SJSA1 (cell line): Measurements from ENCODE around the gene BTBD1. TPM values are rescaled to one million over a fixed set of nuclear protein-coding genes. Genes with fewer than 3 reads are reported as not detected.
A peak's percentile ranks its signal among the peaks of the same experiment; 100 is the strongest.
"Not testable (repeated sequence)": the region's sequence is repeated elsewhere in the genome, so short reads cannot be mapped to it uniquely, and the experiment has no call there.

Experiments used
- DNase-seq, 2 experiments: peaks; one replicate each; pipeline ENCODE4 v3.0.0-alpha.2; 2015 to 2020; ENCODE audit warnings: low spot score in 2 of 2, low read depth in 1 of 2
- H3K27ac ChIP-seq: fragments of 250-450 bp; sonication (Bioruptor Pico); 2 replicates; pipeline ENCODE4 v1.5.1; 2020; ENCODE audit warnings: mild to moderate bottlenecking, moderate library complexity
- H3K27me3 ChIP-seq: fragments of 250-450 bp; sonication (Bioruptor Pico); replicated peaks from 2 replicates; pipeline ENCODE4 v1.5.1; 2020; ENCODE audit warnings: mild to moderate bottlenecking, moderate library complexity
- H3K36me3 ChIP-seq: fragments of 250-450 bp; sonication (Bioruptor Pico); 2 replicates; pipeline ENCODE4 v1.5.1; 2020; ENCODE audit warnings: mild to moderate bottlenecking
- H3K4me1 ChIP-seq: fragments of 250-450 bp; sonication (Bioruptor Pico); replicated peaks from 2 replicates; pipeline ENCODE4 v1.6.1; 2021; ENCODE audit warnings: mild to moderate bottlenecking
- H3K4me3 ChIP-seq: fragments of 250-450 bp; sonication (Bioruptor Pico); 2 replicates; pipeline ENCODE4 v1.5.1; 2020; ENCODE audit warnings: mild to moderate bottlenecking
- H3K9me3 ChIP-seq: fragments of 250-450 bp; sonication (Bioruptor Pico); replicated peaks from 2 replicates; pipeline ENCODE4 v1.5.1; 2020; ENCODE audit warnings: mild to moderate bottlenecking
- total RNA-seq: library from RNA; depleted of rRNA; stranded (reverse); fragments of >200 nt; shearing (Covaris generic); gene quantifications from 2 replicates; pipeline ENCODE4 v1.2.3, GENCODE V29; 2014

The BTBD1 gene
- total RNA-seq, 1 experiment from 2014 or later, result 122 TPM

DNA sequence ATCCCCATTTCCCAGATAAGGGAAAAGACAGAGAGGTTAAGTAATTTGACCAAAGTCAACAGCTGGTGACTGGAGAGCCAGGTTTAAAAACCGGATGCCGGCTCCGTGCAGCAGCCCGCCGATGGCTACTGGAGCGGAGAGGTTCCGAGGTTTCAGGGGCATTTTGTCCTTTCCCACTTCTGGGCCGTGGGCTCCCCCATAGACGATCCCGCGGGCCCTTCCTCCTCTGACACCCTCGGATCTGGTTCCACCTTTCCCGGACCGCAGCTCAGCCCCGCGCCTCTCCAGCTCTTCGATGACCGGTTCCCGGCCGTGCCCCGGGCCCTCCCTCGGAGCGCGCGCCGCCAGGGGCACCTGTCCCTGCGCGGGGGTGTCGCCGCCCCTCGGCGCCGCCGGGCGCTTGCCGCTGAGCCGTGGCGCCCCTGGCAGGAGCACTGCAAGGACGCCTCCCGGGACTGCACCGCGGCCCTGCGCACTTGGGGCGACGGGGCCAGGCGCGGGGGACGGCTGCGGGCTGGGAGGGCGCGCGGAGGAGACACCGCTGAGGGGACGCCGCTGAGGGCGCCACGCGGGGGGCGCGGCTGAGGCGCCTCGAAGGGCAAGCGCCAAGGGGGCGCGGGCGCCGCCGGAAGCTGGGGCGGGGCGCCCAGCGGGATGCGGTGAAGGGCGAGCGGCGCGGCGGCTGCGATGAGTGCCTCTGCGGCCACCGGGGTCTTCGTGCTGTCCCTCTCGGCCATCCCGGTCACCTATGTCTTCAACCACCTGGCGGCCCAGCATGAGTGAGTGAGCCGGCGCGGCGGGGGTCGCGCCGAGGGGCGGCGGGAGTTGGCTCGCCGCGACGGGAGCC, 40.2 kb upstream of the BTBD1 start, which contains the start of gene TM6SF1:
TSS of gene TM6SF1 (plus strand) at position 652 of the 847 bp plus-strand sequence. CDS start at position 688, 36 bp downstream.
- Histone ChIP-seq H3K27ac (no peak within 1 kb of the TSS), H3K27me3 (peaks cover 19% of the 10 kb centered on the region), H3K36me3 (no peaks in the 10 kb centered on the region; the same call in 1 of the 2 replicates), H3K4me3 (peak within 1 kb of the TSS; percentile 47), H3K4me1 (peaks cover 20% of the 10 kb centered on the region), H3K9me3 (no peaks in the 10 kb centered on the region)
- no peak for DNase-seq

DNA sequence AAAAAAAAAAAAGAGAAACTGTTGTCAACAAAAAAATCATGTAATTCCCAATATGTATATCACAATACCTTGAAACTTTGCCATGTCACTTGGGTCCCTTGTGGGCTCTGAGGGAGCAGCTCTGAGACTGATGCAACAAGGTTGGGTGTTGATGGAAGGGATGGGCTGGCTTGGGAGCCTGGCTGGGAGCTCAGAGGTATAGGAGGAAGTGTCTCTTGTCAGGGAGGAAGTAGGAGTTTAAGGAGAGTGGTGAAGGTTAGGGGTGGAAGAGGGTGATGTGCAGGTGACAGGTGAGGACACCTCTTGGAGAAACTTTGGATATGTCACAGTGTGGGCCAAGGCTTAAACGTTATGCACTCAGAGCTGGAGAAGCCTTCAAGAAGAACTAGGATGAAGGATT, 38.4 kb upstream of the BTBD1 start:
- Histone ChIP-seq H3K9me3 (no peaks in the 10 kb centered on the region), H3K4me1 (peaks cover 12% of the 10 kb centered on the region), H3K27me3 (peaks cover 19% of the 10 kb centered on the region), H3K27ac (no peak overlapping the region), H3K4me3 (no peak overlapping the region), H3K36me3 (no peaks in the 10 kb centered on the region; the same call in 1 of the 2 replicates)
- no peak for DNase-seq

DNA sequence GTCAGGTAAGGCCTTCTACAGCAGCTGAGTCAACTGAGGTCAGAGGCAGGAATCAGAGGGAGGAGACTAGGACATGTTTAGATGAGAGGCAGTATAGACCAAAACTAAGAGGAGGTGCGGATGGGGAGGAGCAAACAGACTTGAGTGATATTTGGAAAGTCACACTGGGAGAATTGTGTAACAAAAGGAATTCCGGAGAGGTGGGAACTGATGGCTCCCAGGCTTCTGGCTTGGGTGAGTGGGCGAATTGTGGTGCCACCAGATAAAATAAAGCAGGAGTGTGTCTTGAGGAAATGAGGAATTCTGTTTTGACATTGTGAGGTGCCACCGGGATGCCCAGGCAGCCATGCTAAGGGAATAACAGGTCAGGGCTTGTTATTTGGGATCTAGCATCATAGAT, 37.1 kb upstream of the BTBD1 start:
- peaks cover 12% of the 10 kb centered on the region for H3K4me1 ChIP-seq
- no peaks in the 10 kb centered on the region for H3K9me3 ChIP-seq
- H3K36me3 ChIP-seq, result no peaks in the 10 kb centered on the region; the same call in 1 of the 2 replicates
- no peak for DNase-seq
- peaks cover 24% of the 10 kb centered on the region for H3K27me3 ChIP-seq
- no peak overlapping the region for H3K27ac ChIP-seq
- H3K4me3 ChIP-seq, result no peak overlapping the region

DNA sequence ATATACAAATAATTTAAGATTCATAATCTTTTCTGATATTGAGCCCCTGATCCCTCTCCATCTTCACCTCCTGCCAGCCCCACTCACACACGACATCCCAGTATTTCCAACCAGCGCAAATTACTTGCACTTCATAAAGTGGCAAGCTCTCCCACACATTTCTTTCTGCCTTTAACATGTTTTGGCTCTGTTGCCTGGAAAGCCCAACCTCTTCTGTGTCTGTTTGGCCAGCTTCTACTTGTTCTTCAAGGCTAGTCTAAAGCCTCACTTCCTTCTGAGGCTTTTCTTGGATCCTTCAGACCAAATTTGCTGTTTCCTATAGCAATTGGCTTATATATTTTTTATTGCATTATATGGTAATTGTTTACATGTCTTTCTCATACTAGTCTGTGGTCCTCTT, 35.3 kb upstream of the BTBD1 start:
- peaks cover 6% of the 10 kb centered on the region for H3K9me3 ChIP-seq
- peaks cover 5% of the 10 kb centered on the region for H3K4me1 ChIP-seq
- no peaks in the 10 kb centered on the region; the same call in 1 of the 2 replicates for H3K36me3 ChIP-seq
- H3K27me3 ChIP-seq, result peaks cover 12% of the 10 kb centered on the region
- no peak for DNase-seq
- H3K27ac ChIP-seq, result no peak overlapping the region
- no peak overlapping the region for H3K4me3 ChIP-seq

DNA sequence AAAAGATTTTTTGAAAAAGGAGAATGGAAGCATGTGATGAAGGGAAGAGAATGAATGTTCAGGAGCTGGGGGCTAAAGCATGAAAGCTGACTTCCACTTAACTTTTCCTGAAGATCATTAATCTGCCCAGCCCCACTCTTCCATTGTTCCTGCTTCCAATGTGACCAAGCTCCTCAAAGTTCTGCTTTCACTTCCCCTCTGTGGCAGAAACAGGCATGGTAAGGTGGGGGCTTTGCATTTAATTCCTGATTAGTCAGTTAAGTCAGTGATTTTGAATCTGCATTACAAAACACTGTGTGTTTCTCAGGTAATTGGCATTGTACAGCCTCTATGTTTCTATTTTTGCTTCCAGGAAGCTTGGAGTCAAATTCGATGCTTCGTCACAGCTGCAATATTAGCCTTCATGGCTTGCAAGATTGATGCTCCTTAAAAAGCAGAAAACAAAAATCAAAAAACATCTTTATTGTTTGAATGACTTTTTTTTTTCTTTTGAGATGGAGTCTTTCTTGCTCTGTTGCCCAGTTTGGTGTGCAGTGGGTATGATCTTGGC, 33.1 kb upstream of the BTBD1 start:
- Histone ChIP-seq H3K36me3 (no peaks in the 10 kb centered on the region), H3K4me1 (no peaks in the 10 kb centered on the region), H3K4me3 (no peak overlapping the region), H3K27ac (no peak overlapping the region), H3K27me3 (peaks cover 11% of the 10 kb centered on the region; the same call in 1 of the 2 replicates), H3K9me3 (peaks cover 6% of the 10 kb centered on the region)
- DNase-seq, result no peak

DNA sequence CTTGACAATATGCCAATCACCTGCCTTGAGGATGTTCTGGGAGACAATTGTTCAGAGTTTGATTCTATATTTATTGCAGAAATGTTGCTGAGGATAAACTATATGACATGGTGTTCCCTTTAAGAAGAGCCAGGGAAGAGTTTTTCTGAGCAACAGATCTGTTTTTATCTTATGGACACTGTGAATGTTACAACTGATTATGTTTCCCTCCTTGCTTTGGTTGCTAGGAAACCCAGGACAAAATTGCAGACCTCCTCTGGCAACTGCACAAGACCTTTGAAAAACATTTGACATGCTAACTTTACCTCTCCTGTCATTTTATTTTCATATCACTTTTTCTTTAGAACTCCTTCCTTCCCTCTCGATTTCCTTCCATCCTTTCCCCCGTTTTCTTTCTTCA, 32.2 kb upstream of the BTBD1 start:
- peaks cover 13% of the 10 kb centered on the region; the same call in 1 of the 2 replicates for H3K27me3 ChIP-seq

DNA sequence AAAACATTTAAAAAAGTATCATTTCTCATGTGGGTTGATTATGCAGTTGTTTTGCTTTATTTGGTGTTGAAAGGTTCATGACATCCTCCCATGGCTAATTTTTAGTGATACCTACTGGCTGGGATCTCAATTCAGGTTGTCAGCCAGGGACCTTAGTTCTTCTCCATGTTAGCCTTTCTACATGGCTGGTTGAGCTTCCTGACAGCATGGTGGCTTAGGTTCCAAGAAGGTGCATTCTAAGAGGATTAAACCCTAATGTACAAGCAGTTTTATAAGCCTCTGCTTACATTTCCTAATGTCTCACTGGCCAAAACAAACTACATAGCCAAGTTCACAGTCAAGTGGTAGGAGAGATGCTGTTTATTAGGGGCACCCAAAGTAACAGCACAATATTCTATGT, 31.0 kb upstream of the BTBD1 start:
- H3K27ac ChIP-seq, result no peak overlapping the region
- H3K4me3 ChIP-seq, result no peak overlapping the region
- H3K36me3 ChIP-seq, result no peaks in the 10 kb centered on the region
- H3K27me3 ChIP-seq, result peaks cover 13% of the 10 kb centered on the region; the same call in 1 of the 2 replicates
- no peak for DNase-seq
- peaks cover 6% of the 10 kb centered on the region for H3K9me3 ChIP-seq
- no peaks in the 10 kb centered on the region for H3K4me1 ChIP-seq

More for the DNA sequence above, 32.2 kb upstream of the BTBD1 start:
- Histone ChIP-seq H3K9me3 (peaks cover 6% of the 10 kb centered on the region), H3K27ac (no peak overlapping the region), H3K4me3 (no peak overlapping the region), H3K36me3 (no peaks in the 10 kb centered on the region), H3K4me1 (no peaks in the 10 kb centered on the region)
- DNase-seq, result no peak

DNA sequence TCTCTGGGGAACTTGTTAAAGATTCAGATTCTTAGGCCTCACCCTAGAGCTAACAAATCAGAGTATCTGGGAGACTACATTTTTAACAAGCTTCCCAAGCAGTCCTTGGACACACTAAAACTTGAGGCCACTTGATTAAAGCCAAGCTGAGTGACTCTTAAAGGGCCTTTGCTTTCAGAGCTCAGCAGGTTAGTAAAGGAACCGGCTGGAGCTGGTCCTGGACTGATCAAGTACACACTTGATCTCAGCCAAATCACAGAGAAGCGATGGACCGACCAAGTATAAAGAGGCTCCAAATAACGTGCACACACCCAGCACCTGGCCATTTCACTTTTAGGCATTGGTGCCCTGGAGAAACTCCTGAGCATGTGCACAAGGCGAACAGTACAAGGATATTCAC, 27.5 kb upstream of the BTBD1 start:
- Histone ChIP-seq H3K27me3 (0 out of 2 replicates have a peak, but pooled peaks cover 10% of the 10 kb centered on the region), H3K36me3 (no peaks in the 10 kb centered on the region), H3K4me1 (no peaks in the 10 kb centered on the region), H3K4me3 (no peak overlapping the region), H3K9me3 (peaks cover 6% of the 10 kb centered on the region), H3K27ac (no peak overlapping the region; the same call in 1 of the 2 replicates)
- no peak for DNase-seq

DNA sequence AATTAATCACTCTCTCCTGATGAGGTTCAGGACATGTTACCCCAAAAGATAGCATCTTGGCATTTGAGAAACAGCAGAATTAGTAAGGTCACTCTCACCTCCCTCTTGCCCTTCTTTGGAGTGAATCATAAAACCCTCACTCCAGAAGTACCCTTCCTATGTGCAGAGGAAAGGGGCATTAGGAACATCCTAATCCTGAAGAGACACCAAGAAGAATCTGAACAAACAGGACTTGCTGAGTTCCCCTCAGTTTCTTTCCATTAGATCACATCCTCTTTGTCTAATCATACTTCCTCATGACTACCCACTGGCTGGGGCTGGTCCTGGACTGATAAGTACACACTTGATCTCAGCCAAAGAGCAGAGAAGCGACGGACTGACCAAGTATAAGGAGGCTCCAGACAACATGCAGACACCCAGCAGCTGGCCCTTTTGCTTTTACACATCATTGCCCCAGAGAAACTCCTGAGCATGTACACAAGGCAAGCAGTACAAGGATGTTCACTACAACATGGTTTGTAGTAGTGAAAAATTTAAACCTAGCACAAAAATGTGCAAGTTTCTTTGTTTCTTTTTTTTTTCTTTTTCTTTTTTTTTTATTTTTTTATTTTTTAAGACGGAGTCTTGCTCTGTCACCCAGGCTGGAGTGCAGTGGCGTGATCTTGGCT, 25.4 kb upstream of the BTBD1 start:
- Histone ChIP-seq H3K4me3 (no peak overlapping the region), H3K27me3 (0 out of 2 replicates have a peak, but pooled peaks cover 13% of the 10 kb centered on the region), H3K4me1 (no peaks in the 10 kb centered on the region), H3K36me3 (no peaks in the 10 kb centered on the region), H3K9me3 (no peaks in the 10 kb centered on the region), H3K27ac (no peak overlapping the region)
- no peak for DNase-seq

DNA sequence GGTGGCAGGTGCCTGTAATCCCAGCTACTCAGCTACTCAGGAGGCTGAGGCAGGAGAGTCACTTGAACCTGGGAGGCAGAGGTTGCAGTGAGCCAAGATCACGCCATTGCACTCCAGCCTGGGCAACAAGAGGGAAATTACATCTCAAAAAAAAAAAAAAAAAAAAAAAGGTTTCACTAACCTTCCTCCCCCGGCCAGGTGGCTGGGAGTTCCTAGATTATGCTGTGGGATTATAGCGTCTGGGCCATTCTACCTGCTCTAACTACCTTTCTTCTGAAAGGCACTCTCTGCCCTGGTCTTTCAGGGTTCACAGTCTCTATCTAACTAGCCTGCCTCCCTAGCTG, 24.9 kb upstream of the BTBD1 start:
- not testable (repeated sequence) for H3K27ac ChIP-seq, H3K4me3 ChIP-seq, DNase-seq, H3K9me3 ChIP-seq, H3K4me1 ChIP-seq, H3K36me3 ChIP-seq
- H3K27me3 ChIP-seq, result 0 out of 2 replicates have a peak, but pooled peaks cover 13% of the 10 kb centered on the region

DNA sequence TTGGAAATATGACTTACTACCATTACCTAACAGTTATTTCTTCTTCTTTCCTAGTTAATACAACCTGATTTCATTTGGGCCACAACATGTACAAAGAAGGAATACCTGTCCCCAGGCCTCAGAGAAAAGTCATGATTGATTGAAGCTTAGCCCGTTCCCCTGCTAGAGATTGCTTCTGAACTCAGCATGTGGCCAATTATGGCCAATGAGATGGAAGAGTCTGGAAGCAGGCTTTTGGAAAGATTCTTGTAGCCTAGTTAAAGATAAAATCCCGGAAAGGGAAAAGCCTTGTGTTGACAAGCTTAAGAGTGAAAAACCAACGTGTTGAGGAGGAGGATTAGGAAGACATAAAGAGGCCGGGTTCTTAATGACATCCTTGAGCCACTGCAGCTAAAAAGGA, 23.4 kb upstream of the BTBD1 start:
- Histone ChIP-seq H3K4me3 (no peak overlapping the region), H3K27ac (no peak overlapping the region), H3K9me3 (no peaks in the 10 kb centered on the region), H3K4me1 (no peaks in the 10 kb centered on the region), H3K27me3 (0 out of 2 replicates have a peak, but pooled peaks cover 10% of the 10 kb centered on the region), H3K36me3 (no peaks in the 10 kb centered on the region)
- DNase-seq, result no peak

DNA sequence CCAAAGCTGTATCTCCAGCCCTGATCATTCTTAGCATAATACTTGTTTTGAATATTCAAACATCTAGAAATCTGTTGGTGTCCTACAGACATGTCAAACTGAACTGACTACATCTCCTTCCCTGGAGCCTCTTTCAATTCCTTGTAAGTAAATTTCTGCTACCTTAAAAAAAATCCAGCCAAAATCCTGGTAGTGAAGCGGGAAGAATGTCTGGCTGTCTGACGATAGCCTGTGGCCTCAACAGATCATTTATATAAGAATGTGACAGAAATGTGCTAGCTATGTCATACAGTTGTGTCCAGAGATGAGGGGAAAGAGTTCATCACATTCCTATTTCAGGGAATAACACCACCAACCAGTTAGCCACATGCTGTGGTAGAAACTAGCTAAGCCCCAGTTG, 21.8 kb upstream of the BTBD1 start:
- H3K36me3 ChIP-seq, result no peaks in the 10 kb centered on the region
- DNase-seq, result no peak
- H3K4me3 ChIP-seq, result no peak overlapping the region
- no peak overlapping the region for H3K27ac ChIP-seq
- H3K4me1 ChIP-seq, result no peaks in the 10 kb centered on the region
- 0 out of 2 replicates have a peak, but pooled peaks cover 6% of the 10 kb centered on the region for H3K27me3 ChIP-seq
- no peaks in the 10 kb centered on the region for H3K9me3 ChIP-seq

DNA sequence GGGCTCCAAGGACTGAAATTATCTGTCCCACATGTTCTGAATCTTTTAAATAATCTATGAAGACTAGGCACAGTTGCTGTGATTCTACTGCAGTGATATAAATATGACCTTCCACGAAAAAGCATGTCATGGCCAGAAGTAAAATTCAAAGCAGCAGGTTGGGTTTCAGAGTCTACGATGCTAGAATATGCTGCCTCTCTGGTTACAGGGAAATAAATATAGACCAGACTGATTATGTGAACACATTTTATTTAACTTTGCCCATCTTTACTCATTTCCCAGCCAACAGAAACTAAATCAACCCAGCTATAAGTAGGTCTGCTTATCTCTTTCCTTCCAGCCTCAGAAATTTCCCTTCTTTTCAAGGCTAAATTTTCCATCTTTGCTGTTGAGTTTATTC, 20.5 kb upstream of the BTBD1 start:
- no peak for DNase-seq
- H3K36me3 ChIP-seq, result no peaks in the 10 kb centered on the region
- H3K27me3 ChIP-seq, result 0 out of 2 replicates have a peak, but pooled peaks cover 6% of the 10 kb centered on the region
- no peaks in the 10 kb centered on the region for H3K4me1 ChIP-seq
- no peak overlapping the region for H3K27ac ChIP-seq
- no peaks in the 10 kb centered on the region for H3K9me3 ChIP-seq
- no peak overlapping the region for H3K4me3 ChIP-seq
